DOHH2 (cell line): ENCODE measurements around the gene DOCK1.

Source experiments
- H3F3A ChIP-seq: fragments of 200-600 bp; sonication (generic), shearing (Covaris generic); 2 replicates; pipeline ENCODE4 v1.6.0; 2016; ENCODE audit warnings: antibody characterized with exemption, mild to moderate bottlenecking; ENCODE audit not compliant: control insufficient read depth, insufficient read depth
- H3K27ac ChIP-seq: fragments of 200-600 bp; sonication (generic); 2 replicates; pipeline ENCODE4 v1.5.1; 2014; ENCODE audit warnings: low read depth, mild to moderate bottlenecking, low read length, moderate library complexity
- H3K27me3 ChIP-seq: fragments of 200-600 bp; sonication (generic); 2 replicates; pipeline ENCODE4 v1.6.1; 2014; ENCODE audit warnings: mild to moderate bottlenecking, low read length, mixed read lengths; ENCODE audit not compliant: control insufficient read depth
- H3K36me3 ChIP-seq: fragments of 200-600 bp; sonication (generic); 2 replicates; pipeline ENCODE4 v1.6.1; 2014; ENCODE audit warnings: mild to moderate bottlenecking, low read length, moderate library complexity, mixed read lengths; ENCODE audit not compliant: control insufficient read depth
- H3K4me1 ChIP-seq: fragments of 200-600 bp; sonication (generic); 2 replicates; pipeline ENCODE4 v1.6.1; 2014; ENCODE audit warnings: mild to moderate bottlenecking, low read length, mixed read lengths; ENCODE audit not compliant: control insufficient read depth
- H3K4me2 ChIP-seq: fragments of 200-600 bp; sonication (generic); 2 replicates; pipeline ENCODE4 v1.6.0; 2014; ENCODE audit warnings: mild to moderate bottlenecking, low read length, moderate library complexity
- H3K4me3 ChIP-seq: fragments of 200-600 bp; sonication (generic); 2 replicates; pipeline ENCODE4 v1.5.1; 2014; ENCODE audit warnings: mild to moderate bottlenecking, low read length, mixed read lengths
- H3K79me2 ChIP-seq: fragments of 200-600 bp; sonication (generic); 2 replicates; pipeline ENCODE4 v1.6.1; 2014; ENCODE audit warnings: mild to moderate bottlenecking, low read length, mixed read lengths; ENCODE audit not compliant: control insufficient read depth
- H3K9me2 ChIP-seq: fragments of 200-600 bp; sonication (generic); replicated peaks from 2 replicates; pipeline ENCODE4 v1.6.1; 2014; ENCODE audit warnings: mild to moderate bottlenecking, low read length, mixed read lengths; ENCODE audit not compliant: control insufficient read depth
- H3K9me3 ChIP-seq: fragments of 200-600 bp; sonication (generic); 2 replicates; pipeline ENCODE4 v1.6.1; 2014; ENCODE audit warnings: antibody characterized with exemption, low read length, mixed read lengths; ENCODE audit not compliant: control insufficient read depth, insufficient read depth
- H4K20me1 ChIP-seq: fragments of 200-600 bp; sonication (generic); 2 replicates; pipeline ENCODE4 v1.6.0; 2014; ENCODE audit warnings: low read depth, mild to moderate bottlenecking, antibody characterized with exemption, low read length, moderate library complexity; ENCODE audit not compliant: control insufficient read depth, insufficient read depth
- EZH2phosphoT487 ChIP-seq: fragments of 200-600 bp; sonication (generic); IDR thresholded peaks from 2 replicates; pipeline ENCODE4 v1.6.1; 2017; ENCODE audit warnings: borderline replicate concordance, mild to moderate bottlenecking, antibody characterized with exemption, low read length, moderate library complexity, mixed read lengths
- TF ChIP-seq, protein P1 (sequence below): fragments of 200-600 bp; sonication (generic); IDR thresholded peaks from one replicate; pipeline ENCODE4 v1.5.1; 2014; ENCODE audit warnings: antibody characterized with exemption, mild to moderate bottlenecking, low read depth, low read length; ENCODE audit not compliant: poor library complexity, severe bottlenecking

The DOCK1 gene

DNA sequence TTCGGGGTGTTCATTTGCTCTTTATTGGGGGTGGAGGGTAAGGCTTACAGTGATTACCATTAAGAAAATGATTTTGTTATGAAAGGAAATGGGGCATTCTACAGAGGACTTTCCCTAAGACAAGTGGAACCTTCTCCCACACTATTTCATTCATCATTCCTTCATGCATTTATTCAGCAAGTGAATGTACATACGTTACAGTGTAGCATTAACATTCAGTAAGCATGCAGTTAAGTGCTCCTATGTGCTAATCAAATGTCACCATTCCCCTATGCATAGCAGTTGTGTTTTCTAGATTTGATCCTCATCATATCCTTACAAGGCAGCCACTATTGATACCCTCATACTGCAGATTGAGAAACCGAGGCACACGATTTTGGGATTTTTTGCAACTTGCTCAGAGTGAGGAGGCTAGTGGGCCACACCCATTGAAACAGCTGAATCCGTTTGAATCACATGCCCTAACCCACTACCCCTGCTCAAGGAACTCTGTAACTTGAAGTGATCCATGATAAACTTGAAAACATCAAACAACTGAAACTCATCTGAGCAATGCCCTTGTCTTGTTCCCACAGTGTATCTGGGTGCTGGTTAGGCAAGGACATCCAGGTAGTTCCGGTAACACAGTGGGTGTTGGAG lies 274.5 kb downstream of the DOCK1 start:
- no peak for TF ChIP-seq EZH2phosphoT487
- TF ChIP-seq, protein P1, sequence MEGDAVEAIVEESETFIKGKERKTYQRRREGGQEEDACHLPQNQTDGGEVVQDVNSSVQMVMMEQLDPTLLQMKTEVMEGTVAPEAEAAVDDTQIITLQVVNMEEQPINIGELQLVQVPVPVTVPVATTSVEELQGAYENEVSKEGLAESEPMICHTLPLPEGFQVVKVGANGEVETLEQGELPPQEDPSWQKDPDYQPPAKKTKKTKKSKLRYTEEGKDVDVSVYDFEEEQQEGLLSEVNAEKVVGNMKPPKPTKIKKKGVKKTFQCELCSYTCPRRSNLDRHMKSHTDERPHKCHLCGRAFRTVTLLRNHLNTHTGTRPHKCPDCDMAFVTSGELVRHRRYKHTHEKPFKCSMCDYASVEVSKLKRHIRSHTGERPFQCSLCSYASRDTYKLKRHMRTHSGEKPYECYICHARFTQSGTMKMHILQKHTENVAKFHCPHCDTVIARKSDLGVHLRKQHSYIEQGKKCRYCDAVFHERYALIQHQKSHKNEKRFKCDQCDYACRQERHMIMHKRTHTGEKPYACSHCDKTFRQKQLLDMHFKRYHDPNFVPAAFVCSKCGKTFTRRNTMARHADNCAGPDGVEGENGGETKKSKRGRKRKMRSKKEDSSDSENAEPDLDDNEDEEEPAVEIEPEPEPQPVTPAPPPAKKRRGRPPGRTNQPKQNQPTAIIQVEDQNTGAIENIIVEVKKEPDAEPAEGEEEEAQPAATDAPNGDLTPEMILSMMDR = no peak

DNA sequence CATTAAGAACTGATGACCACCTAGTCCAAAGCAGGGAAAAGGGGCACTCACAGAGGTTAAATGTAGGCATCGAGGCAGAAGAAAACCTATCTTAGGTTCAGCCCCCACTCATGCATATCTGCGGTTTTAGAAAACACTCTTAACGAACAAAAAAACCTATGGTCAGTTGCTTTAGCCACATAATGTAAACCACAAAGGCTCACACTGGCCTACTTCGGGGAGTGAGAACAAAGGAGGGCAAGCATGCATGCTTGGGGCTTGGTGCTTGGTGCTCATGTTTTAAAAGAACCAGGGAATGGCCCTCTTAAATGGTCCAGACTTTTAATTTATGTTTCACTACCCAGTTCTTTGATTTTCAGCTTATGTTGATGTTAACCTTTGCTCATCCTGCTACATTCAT lies 276.9 kb downstream of the DOCK1 start:
- no peaks in the 10 kb centered on the region for H3K4me1 ChIP-seq
- H3K9me2 ChIP-seq = no peaks in the 10 kb centered on the region
- no peaks in the 10 kb centered on the region for H3K36me3 ChIP-seq
- no peak overlapping the region for H3K4me2 ChIP-seq
- H3K79me2 ChIP-seq = no peaks in the 10 kb centered on the region
- no peak overlapping the region for H3K27ac ChIP-seq
- no peaks in the 10 kb centered on the region for H3F3A ChIP-seq
- no peak for TF ChIP-seq EZH2phosphoT487
- TF ChIP-seq, protein P1 = no peak
- no peaks in the 10 kb centered on the region; the same call in 1 of the 2 replicates for H3K9me3 ChIP-seq
- no peaks in the 10 kb centered on the region for H4K20me1 ChIP-seq
- H3K4me3 ChIP-seq = no peak overlapping the region
- no peaks in the 10 kb centered on the region for H3K27me3 ChIP-seq

More for the DNA sequence above, 274.5 kb downstream of the DOCK1 start:
- Histone ChIP-seq H3K9me3 (peaks cover 7% of the 10 kb centered on the region; the same call in 1 of the 2 replicates), H3F3A (no peaks in the 10 kb centered on the region), H3K4me3 (no peak overlapping the region), H3K36me3 (no peaks in the 10 kb centered on the region), H3K4me2 (no peak overlapping the region), H4K20me1 (no peaks in the 10 kb centered on the region), H3K27ac (no peak overlapping the region), H3K27me3 (no peaks in the 10 kb centered on the region), H3K4me1 (no peaks in the 10 kb centered on the region), H3K79me2 (no peaks in the 10 kb centered on the region), H3K9me2 (no peaks in the 10 kb centered on the region)

DNA sequence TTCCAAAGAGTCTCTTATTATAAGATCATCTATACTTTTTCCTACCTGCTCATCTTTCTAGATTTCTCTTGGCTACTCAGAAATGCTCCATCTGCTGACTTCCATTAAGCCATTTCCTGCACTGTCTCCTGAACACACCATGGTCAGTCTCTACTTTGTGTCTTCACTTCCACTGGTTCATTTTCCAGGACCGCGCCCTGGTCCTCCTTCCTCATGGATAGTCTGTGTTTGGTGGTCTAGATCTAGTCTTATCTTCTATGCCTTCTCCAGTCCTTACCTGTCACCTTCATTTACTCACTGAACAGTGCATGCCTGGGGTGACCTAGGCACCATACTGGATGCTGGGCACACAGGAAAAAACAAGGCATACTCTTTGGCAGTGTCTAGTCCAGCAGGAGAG lies 279.4 kb downstream of the DOCK1 start:
- Histone ChIP-seq H3K36me3 (no peaks in the 10 kb centered on the region), H3K4me3 (no peak overlapping the region), H3K79me2 (no peaks in the 10 kb centered on the region), H4K20me1 (no peaks in the 10 kb centered on the region), H3F3A (no peaks in the 10 kb centered on the region), H3K9me3 (no peaks in the 10 kb centered on the region; the same call in 1 of the 2 replicates), H3K9me2 (no peaks in the 10 kb centered on the region), H3K27me3 (no peaks in the 10 kb centered on the region), H3K4me2 (no peak overlapping the region), H3K27ac (no peak overlapping the region), H3K4me1 (no peaks in the 10 kb centered on the region)
- no peak for TF ChIP-seq EZH2phosphoT487
- TF ChIP-seq, protein P1 = no peak
